Trophoblast cell (in vitro differentiated cells and primary cell): ENCODE data around the gene CD177.
"Not testable (repeated sequence)": the region's sequence is repeated elsewhere in the genome, so short reads cannot be mapped to it uniquely, and the experiment has no call there.

Source experiments
- DNase-seq, 2 donors: peaks; one replicate each; pipeline ENCODE4 v3.0.0-alpha.2; 2016
- H2AFZ ChIP-seq: 2 replicates; pipeline ENCODE4 v1.6.1; 2013; ENCODE audit warnings: low read length, moderate library complexity, mild to moderate bottlenecking; ENCODE audit not compliant: insufficient read depth, poor library complexity
- H2AK5ac ChIP-seq: 2 replicates; pipeline ENCODE4 v1.6.1; 2013; ENCODE audit warnings: mild to moderate bottlenecking, low read length
- H2BK120ac ChIP-seq: 2 replicates; pipeline ENCODE4 v1.6.1; 2013; ENCODE audit warnings: low read length, mild to moderate bottlenecking, moderate library complexity; ENCODE audit not compliant: insufficient read depth, poor library complexity
- H2BK12ac ChIP-seq: 2 replicates; pipeline ENCODE4 v1.6.1; 2013; ENCODE audit warnings: mild to moderate bottlenecking, low read length, moderate library complexity
- H2BK5ac ChIP-seq: 2 replicates; pipeline ENCODE4 v1.6.1; 2013; ENCODE audit warnings: low read length, low read depth, moderate library complexity, mild to moderate bottlenecking; ENCODE audit not compliant: poor library complexity
- H3K14ac ChIP-seq: 2 replicates; pipeline ENCODE4 v1.6.1; 2013; ENCODE audit warnings: mild to moderate bottlenecking, low read length
- H3K18ac ChIP-seq: 2 replicates; pipeline ENCODE4 v1.6.1; 2013; ENCODE audit warnings: mild to moderate bottlenecking, low read length
- H3K23ac ChIP-seq: 2 replicates; pipeline ENCODE4 v1.6.1; 2013; ENCODE audit warnings: low read length
- H3K27ac ChIP-seq: 2 replicates; pipeline ENCODE4 v1.5.1; 2013; ENCODE audit warnings: low read depth, mild to moderate bottlenecking, inconsistent platforms, low read length, moderate library complexity
- H3K27me3 ChIP-seq: 2 replicates; pipeline ENCODE4 v1.6.1; 2013; ENCODE audit warnings: inconsistent platforms, mild to moderate bottlenecking, low read length, moderate library complexity; ENCODE audit not compliant: insufficient read depth
- H3K36me3 ChIP-seq, 2 experiments: 1 replicate in 1 of 2; 2 replicates in 1 of 2; pipeline ENCODE4 v1.6.1; 2013; ENCODE audit warnings: low read length in 2 of 2, mild to moderate bottlenecking in 2 of 2, moderate library complexity in 1 of 2; ENCODE audit not compliant: insufficient read depth in 2 of 2, control insufficient read depth in 1 of 2
- H3K4ac ChIP-seq: 2 replicates; pipeline ENCODE4 v1.6.1; 2013; ENCODE audit warnings: low read depth, mild to moderate bottlenecking, low read length, moderate library complexity
- H3K4me1 ChIP-seq, 2 experiments: 1 replicate in 1 of 2; 2 replicates in 1 of 2; pipeline ENCODE4 v1.6.1; 2013; ENCODE audit warnings: low read length in 2 of 2, mild to moderate bottlenecking in 2 of 2, moderate library complexity in 1 of 2; ENCODE audit not compliant: insufficient read depth in 2 of 2, control insufficient read depth in 1 of 2
- H3K4me2 ChIP-seq: 2 replicates; pipeline ENCODE4 v1.6.1; 2013; ENCODE audit warnings: inconsistent platforms, mild to moderate bottlenecking, low read length, moderate library complexity
- H3K4me3 ChIP-seq: 2 replicates; pipeline ENCODE4 v1.5.1; 2013; ENCODE audit warnings: mild to moderate bottlenecking, low read depth, low read length, inconsistent platforms
- H3K79me1 ChIP-seq: one replicate; pipeline ENCODE4 v1.6.1; 2013; ENCODE audit warnings: low read length
- H3K79me2 ChIP-seq: 2 replicates; pipeline ENCODE4 v1.6.1; 2013; ENCODE audit warnings: low read length, mild to moderate bottlenecking; ENCODE audit not compliant: control insufficient read depth, insufficient read depth, poor library complexity
- H3K9ac ChIP-seq: 2 replicates; pipeline ENCODE4 v1.6.1; 2013; ENCODE audit warnings: mild to moderate bottlenecking, low read length
- H3K9me3 ChIP-seq: 2 replicates; pipeline ENCODE4 v1.6.1; 2013; ENCODE audit warnings: low read depth, mild to moderate bottlenecking, control low read depth, inconsistent platforms, low read length; ENCODE audit not compliant: insufficient read depth
- H4K12ac ChIP-seq: 2 replicates; pipeline ENCODE4 v1.6.1; 2013; ENCODE audit warnings: low read depth, mild to moderate bottlenecking, low read length, moderate library complexity
- H4K8ac ChIP-seq: 2 replicates; pipeline ENCODE4 v1.6.1; 2013; ENCODE audit warnings: low read depth, mild to moderate bottlenecking, low read length, moderate library complexity
- H4K91ac ChIP-seq: one replicate; pipeline ENCODE4 v1.6.1; 2013; ENCODE audit warnings: low read depth, mild to moderate bottlenecking, low read length, moderate library complexity
- WGBS: extraction: QIAGEN DNeasy Blood & Tissue Kit; methylation state at CpG from one replicate; pipeline ENCODE4 v1.1.7; 2013; ENCODE audit warnings: missing lambda C conversion rate; ENCODE audit not compliant: insufficient read length, insufficient coverage; ENCODE audit errors: extremely low coverage; 5-methylcytosine and 5-hydroxymethylcytosine counted together

CD177 gene

DNA sequence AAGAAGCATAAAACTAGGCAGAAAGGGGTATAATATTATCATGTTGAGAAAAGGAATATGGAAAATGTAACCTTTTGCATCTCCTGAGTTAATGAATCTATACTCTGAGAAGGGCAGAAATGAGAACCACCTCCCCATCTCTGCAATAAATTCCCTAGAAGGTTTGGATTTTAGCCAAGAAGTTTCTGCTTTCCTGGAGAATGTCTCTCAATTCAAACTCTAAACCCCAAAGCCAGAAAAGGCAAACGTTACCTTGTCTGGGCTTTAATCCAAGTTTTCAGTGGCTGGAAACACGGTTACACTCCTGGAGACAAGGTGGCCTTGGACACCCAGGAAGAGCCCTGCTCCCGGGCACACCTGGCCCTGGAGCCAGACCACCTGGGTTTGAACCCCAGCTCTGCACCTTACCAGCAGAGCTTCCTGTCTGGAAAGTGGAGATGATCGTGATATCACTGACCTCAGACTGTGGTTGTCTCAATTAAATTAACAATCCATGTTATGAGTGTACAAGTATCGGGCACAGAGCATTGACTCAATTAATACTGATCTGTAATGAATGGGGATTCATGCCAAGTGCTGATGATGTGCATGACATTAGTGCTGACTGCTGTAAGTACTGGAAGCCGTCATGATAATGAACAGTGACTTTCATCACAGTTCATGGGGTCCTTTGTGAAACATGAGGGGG, 14.1 kb upstream of the CD177 start:
- H3K4ac ChIP-seq, H2BK12ac ChIP-seq, H3K36me3 ChIP-seq, DNase-seq, H3K79me1 ChIP-seq, H3K27me3 ChIP-seq, H3K4me1 ChIP-seq, H3K14ac ChIP-seq, H3K4me3 ChIP-seq, H3K23ac ChIP-seq, H3K27ac ChIP-seq, H2BK120ac ChIP-seq, H3K9ac ChIP-seq, H4K12ac ChIP-seq, H4K8ac ChIP-seq, H2BK5ac ChIP-seq, H3K18ac ChIP-seq, H4K91ac ChIP-seq, H3K4me2 ChIP-seq, H3K79me2 ChIP-seq, H2AK5ac ChIP-seq, H2AFZ ChIP-seq, H3K9me3 ChIP-seq: not testable (repeated sequence)
- no CpG with 5 or more reads among the region's 6 CpGs for WGBS

DNA sequence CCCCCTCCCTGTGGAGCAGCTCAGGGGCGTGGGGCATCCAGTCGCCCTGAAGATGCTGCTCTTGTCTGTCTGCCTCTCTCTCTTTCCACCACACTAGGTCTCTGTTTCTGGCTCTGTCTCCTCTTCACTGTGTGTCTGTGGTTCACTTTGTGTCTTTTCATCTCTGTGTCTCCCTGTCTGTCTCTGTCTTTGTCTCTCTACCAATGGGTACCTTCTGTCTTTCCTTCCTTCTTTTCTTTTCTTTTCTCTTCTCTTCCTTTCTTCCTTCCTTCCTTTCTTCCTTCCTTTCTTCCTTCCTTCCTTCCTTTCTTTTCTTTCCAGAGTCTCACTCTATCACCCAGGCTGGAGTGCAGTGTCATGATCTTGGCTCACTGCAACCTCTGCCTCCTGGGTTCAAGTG, 13.4 kb upstream of the CD177 start:
- not testable (repeated sequence) for H2BK120ac ChIP-seq, H2BK12ac ChIP-seq, H2AFZ ChIP-seq, H3K9me3 ChIP-seq, H3K4ac ChIP-seq, H3K4me1 ChIP-seq, H4K8ac ChIP-seq, H3K79me2 ChIP-seq, H3K79me1 ChIP-seq, H3K4me2 ChIP-seq, DNase-seq, H4K12ac ChIP-seq, H3K27me3 ChIP-seq, H3K9ac ChIP-seq, H4K91ac ChIP-seq, H3K36me3 ChIP-seq, H3K4me3 ChIP-seq, H3K23ac ChIP-seq, H2BK5ac ChIP-seq, H3K18ac ChIP-seq, H3K27ac ChIP-seq, H2AK5ac ChIP-seq, H3K14ac ChIP-seq
- no CpG with 5 or more reads among the region's 2 CpGs for WGBS

DNA sequence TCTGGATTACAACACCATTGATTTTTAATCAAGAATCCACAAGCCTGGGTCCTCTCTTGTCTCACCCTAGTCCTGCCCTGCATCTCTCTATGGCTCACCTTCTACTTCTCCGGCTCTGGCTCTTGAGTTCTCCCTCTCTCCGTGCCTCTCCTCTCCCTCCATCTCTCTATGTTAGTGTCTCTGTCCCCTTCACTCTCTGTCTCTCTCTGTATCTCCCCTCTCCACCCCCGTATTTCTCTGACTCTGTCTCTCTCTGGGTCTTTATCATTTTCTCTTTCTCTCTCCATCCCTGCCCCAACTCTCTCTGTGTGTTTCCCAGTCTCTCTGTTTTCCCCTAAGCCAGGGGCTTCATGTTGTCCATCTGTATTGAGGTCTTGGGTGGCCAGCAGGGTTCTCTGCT, 12.4 kb upstream of the CD177 start:
- not testable (repeated sequence) for H2BK120ac ChIP-seq, DNase-seq, H3K9ac ChIP-seq, H3K4ac ChIP-seq, H2BK5ac ChIP-seq, H3K9me3 ChIP-seq, H4K91ac ChIP-seq, H3K27ac ChIP-seq, H3K23ac ChIP-seq, H2AK5ac ChIP-seq, H3K14ac ChIP-seq, H3K36me3 ChIP-seq, H2AFZ ChIP-seq, H3K4me2 ChIP-seq, H3K4me3 ChIP-seq, H3K27me3 ChIP-seq, H4K8ac ChIP-seq, H3K79me1 ChIP-seq, H3K18ac ChIP-seq, H4K12ac ChIP-seq, H3K79me2 ChIP-seq, H3K4me1 ChIP-seq, H2BK12ac ChIP-seq
- WGBS, result no CpG with 5 or more reads among the region's 3 CpGs

DNA sequence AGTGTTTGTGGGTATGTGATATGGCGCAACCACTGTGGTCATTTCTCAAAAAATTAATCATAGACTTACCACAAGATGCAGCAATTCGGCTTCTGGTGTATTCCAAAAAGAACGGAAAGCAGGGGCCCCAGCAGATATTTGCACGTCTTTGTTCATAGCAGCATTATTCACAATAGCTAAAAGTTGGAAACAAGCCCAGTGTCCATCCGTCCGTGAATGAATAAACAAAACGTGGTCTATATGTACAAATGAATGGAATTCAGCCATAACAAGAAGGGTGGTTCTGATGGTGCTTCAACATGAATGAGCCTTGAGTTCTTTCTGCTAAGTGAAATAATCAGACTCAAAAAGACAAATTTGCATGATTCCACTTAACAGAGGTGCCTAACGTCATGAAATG, 11.4 kb upstream of the CD177 start:
- not testable (repeated sequence) for DNase-seq, H3K23ac ChIP-seq, H3K4me2 ChIP-seq, H3K14ac ChIP-seq, H3K36me3 ChIP-seq, H3K79me2 ChIP-seq, H4K8ac ChIP-seq, H4K12ac ChIP-seq, H3K4me1 ChIP-seq, H3K4me3 ChIP-seq, H2BK120ac ChIP-seq, H3K27me3 ChIP-seq, H3K9me3 ChIP-seq, H2BK12ac ChIP-seq, H3K4ac ChIP-seq, H2AK5ac ChIP-seq, H2BK5ac ChIP-seq, H3K79me1 ChIP-seq, H3K27ac ChIP-seq, H3K9ac ChIP-seq, H2AFZ ChIP-seq, H3K18ac ChIP-seq, H4K91ac ChIP-seq
- WGBS, result no CpG with 5 or more reads among the region's 8 CpGs
